Keratinocyte (primary cell): ENCODE results near the gene WNT3. TPM values are rescaled to one million over a fixed set of nuclear protein-coding genes. Genes with fewer than 3 reads are reported as not detected.

ENCODE experiments used
- DNase-seq: peaks from one replicate; pipeline ENCODE4 v3.0.0-alpha.2; 2011; ENCODE audit warnings: low read depth, missing footprints, low spot score
- FAIRE-seq: peaks from 2 replicates; lab custom pipeline; 2011; peaks lifted over from hg19 to GRCh38; lab: Jason Lieb, UNC
- H2AFZ ChIP-seq: 2 replicates; pipeline ENCODE4 v1.6.0; 2012; ENCODE audit warnings: low read length, control low read depth, inconsistent platforms; ENCODE audit not compliant: control insufficient read depth
- H3K27ac ChIP-seq: 2 replicates; pipeline ENCODE4 v1.5.1; 2011; ENCODE audit warnings: low read length; ENCODE audit not compliant: control insufficient read depth, insufficient read depth
- H3K27me3 ChIP-seq: 3 replicates; pipeline ENCODE4 v1.6.0; 2011; ENCODE audit warnings: low read length; ENCODE audit not compliant: control insufficient read depth, insufficient read depth; ENCODE audit errors: extremely low read depth
- H3K36me3 ChIP-seq, 2 experiments: 2 replicates in 1 of 2; 3 replicates in 1 of 2; pipeline ENCODE4 v1.5.1; 2011; ENCODE audit warnings: low read length in 2 of 2, mild to moderate bottlenecking in 1 of 2; ENCODE audit not compliant: control insufficient read depth in 2 of 2, insufficient read depth in 2 of 2; ENCODE audit errors: extremely low read depth in 1 of 2
- H3K4me1 ChIP-seq: 3 replicates; pipeline ENCODE4 v1.5.1; 2011; ENCODE audit warnings: low read length; ENCODE audit not compliant: control insufficient read depth, insufficient read depth; ENCODE audit errors: extremely low read depth
- H3K4me2 ChIP-seq: 3 replicates; pipeline ENCODE4 v1.6.0; 2011; ENCODE audit warnings: low read depth, low read length; ENCODE audit not compliant: control insufficient read depth, insufficient read depth; ENCODE audit errors: extremely low read depth
- H3K4me3 ChIP-seq, 3 experiments: fragments of 200-600 bp in 1 of 3; sonication (generic) in 1 of 3; 2 replicates in 2 of 3; 3 replicates in 1 of 3; pipeline ENCODE4 v1.5.1; 2011 to 2016; ENCODE audit warnings: low read length in 3 of 3, mild to moderate bottlenecking in 3 of 3, control low read depth in 2 of 3, inconsistent platforms in 1 of 3, low read depth in 1 of 3, mixed read lengths in 1 of 3, mixed run types in 1 of 3, moderate library complexity in 1 of 3; ENCODE audit not compliant: control insufficient read depth in 2 of 3, insufficient read depth in 2 of 3; ENCODE audit errors: extremely low read depth in 1 of 3
- H3K79me2 ChIP-seq: 2 replicates; pipeline ENCODE4 v1.6.0; 2012; ENCODE audit warnings: low read length; ENCODE audit not compliant: control insufficient read depth, insufficient read depth
- H3K9ac ChIP-seq: 3 replicates; pipeline ENCODE4 v1.6.0; 2011; ENCODE audit warnings: low read length; ENCODE audit not compliant: control insufficient read depth, insufficient read depth; ENCODE audit errors: extremely low read depth
- H3K9me1 ChIP-seq: 3 replicates; pipeline ENCODE4 v1.6.0; 2011; ENCODE audit warnings: low read length; ENCODE audit not compliant: control insufficient read depth, insufficient read depth; ENCODE audit errors: extremely low read depth
- H3K9me3 ChIP-seq: 2 replicates; pipeline ENCODE4 v1.5.1; 2012; ENCODE audit warnings: low read depth, low read length; ENCODE audit not compliant: control insufficient read depth
- H4K20me1 ChIP-seq: 3 replicates; pipeline ENCODE4 v1.6.0; 2011; ENCODE audit warnings: low read length; ENCODE audit not compliant: control insufficient read depth, insufficient read depth; ENCODE audit errors: extremely low read depth
- EZH2 ChIP-seq: IDR thresholded peaks from one replicate; pipeline ENCODE4 v1.6.1; 2012; ENCODE audit warnings: inconsistent platforms, mild to moderate bottlenecking, low read length, moderate library complexity
- dilution Hi-C: fragments of 300-500 bp; cut with MboI; formaldehyde crosslinking; loops from one replicate; pipeline ENCODE4 v1.7.0; 2020; ENCODE audit warnings: low sequenced_read_pairs; ENCODE audit not compliant: extremely low pct_ligation_motif_present
- polyA plus RNA-seq, 5 experiments: library from polyadenylated mRNA; depleted of rRNA in 3 of 5; stranded (reverse) in 3 of 5; stranded (forward) in 1 of 5; unstranded in 1 of 5; fragments of >200 nt; gene quantifications; 1 replicate in 1 of 5; 2 replicates in 3 of 5; 3 replicates in 1 of 5; pipeline versions ENCODE4 v1.2.1 to v1.2.3, GENCODE V29; 2011 to 2012; ENCODE audit warnings: missing spikeins in 2 of 5, low read depth in 1 of 5, low replicate concordance in 1 of 5
- TF ChIP-seq, protein P1 (sequence below), 3 experiments: IDR thresholded peaks in 1 of 3; conservative IDR thresholded peaks in 1 of 3; optimal IDR thresholded peaks in 1 of 3; 2 replicates in 2 of 3; 3 replicates in 1 of 3; pipeline versions ENCODE3 to v1.5.1; 2011; ENCODE audit warnings: low read length in 3 of 3, mild to moderate bottlenecking in 3 of 3, moderate library complexity in 2 of 3, control low read depth in 1 of 3, inconsistent platforms in 1 of 3; ENCODE audit not compliant: insufficient read depth in 2 of 3; ENCODE audit errors: extremely low read depth in 1 of 3

Gene WNT3
- polyA plus RNA-seq, 1 donor (not counting 4 experiments of a cell fraction or from before 2014, with no cell fraction given) = 1.9 TPM

DNA sequence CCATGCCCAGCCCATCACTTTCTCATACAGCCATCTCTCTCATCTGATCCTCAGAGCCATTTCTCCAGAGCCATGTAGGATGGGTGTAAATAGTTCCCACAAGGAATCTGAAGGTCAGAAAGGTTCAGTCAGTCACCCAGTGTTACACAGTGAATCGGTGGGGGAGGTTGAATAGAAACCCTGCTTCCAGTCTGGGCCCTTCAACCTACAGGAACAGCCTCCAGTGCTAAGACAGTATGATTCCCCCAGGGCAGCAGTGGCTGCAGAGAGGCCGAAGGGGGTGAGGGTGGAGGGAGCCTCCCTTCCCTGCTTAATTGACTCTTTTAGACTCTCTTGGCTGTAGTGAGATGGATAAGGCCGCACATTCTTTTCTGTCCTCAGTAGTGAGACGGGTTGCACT is 36.5 kb upstream of the WNT3 start:
- H3K4me1 ChIP-seq = no peaks in the 10 kb centered on the region
- H3K36me3 ChIP-seq = no peaks in the 10 kb centered on the region
- H3K27ac ChIP-seq = no peak overlapping the region
- no peak overlapping the region for H3K4me3 ChIP-seq
- H3K4me2 ChIP-seq = no peak overlapping the region
- TF ChIP-seq EZH2 = no peak
- TF ChIP-seq, protein P1, sequence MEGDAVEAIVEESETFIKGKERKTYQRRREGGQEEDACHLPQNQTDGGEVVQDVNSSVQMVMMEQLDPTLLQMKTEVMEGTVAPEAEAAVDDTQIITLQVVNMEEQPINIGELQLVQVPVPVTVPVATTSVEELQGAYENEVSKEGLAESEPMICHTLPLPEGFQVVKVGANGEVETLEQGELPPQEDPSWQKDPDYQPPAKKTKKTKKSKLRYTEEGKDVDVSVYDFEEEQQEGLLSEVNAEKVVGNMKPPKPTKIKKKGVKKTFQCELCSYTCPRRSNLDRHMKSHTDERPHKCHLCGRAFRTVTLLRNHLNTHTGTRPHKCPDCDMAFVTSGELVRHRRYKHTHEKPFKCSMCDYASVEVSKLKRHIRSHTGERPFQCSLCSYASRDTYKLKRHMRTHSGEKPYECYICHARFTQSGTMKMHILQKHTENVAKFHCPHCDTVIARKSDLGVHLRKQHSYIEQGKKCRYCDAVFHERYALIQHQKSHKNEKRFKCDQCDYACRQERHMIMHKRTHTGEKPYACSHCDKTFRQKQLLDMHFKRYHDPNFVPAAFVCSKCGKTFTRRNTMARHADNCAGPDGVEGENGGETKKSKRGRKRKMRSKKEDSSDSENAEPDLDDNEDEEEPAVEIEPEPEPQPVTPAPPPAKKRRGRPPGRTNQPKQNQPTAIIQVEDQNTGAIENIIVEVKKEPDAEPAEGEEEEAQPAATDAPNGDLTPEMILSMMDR (optimal IDR thresholded peaks at IDR 0.05 in 1 of 3, IDR thresholded peaks at IDR 0.05 in 1 of 3, conservative IDR thresholded peaks at IDR 0.05 in 1 of 3; ENCODE audit: extremely low read depth in 1 of 3, insufficient read depth in 2 of 3, low read length in 3 of 3) = no peak
- dilution Hi-C loops = no loop called here
- FAIRE-seq = no peak
- peaks cover 2% of the 10 kb centered on the region for H4K20me1 ChIP-seq
- H3K27me3 ChIP-seq = peaks cover 30% of the 10 kb centered on the region
- DNase-seq = no peak
- H3K79me2 ChIP-seq = no peaks in the 10 kb centered on the region
- H3K9me1 ChIP-seq = no peaks in the 10 kb centered on the region
- no peak overlapping the region for H2AFZ ChIP-seq
- no peaks in the 10 kb centered on the region for H3K9me3 ChIP-seq
- H3K9ac ChIP-seq = no peak overlapping the region

DNA sequence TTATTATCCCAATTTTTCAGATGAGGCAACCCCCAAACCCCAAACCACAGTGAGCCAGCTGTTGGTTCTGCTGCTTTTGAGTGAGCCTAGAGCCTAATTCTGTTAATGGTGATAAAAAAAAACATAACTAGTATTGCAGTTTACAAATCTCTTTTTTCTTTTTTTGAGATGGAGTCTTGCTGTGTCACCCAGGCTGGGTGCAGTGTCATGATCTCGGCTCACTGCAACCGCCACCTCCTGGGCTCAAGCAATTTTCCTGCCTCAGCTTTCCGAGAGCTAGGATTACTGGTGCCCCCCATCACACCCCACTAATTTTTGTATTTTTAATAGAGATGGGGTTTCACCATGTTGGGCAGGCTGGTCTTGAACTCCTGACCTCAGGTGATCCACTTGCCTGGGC is 36.0 kb upstream of the WNT3 start:
- H3K4me2 ChIP-seq = no peak overlapping the region
- dilution Hi-C loops = no loop called here
- no peak for TF ChIP-seq EZH2
- TF ChIP-seq, protein P1 (optimal IDR thresholded peaks at IDR 0.05 in 1 of 3, IDR thresholded peaks at IDR 0.05 in 1 of 3, conservative IDR thresholded peaks at IDR 0.05 in 1 of 3; ENCODE audit: extremely low read depth in 1 of 3, insufficient read depth in 2 of 3, low read length in 3 of 3) = no peak
- no peak overlapping the region for H3K4me3 ChIP-seq
- FAIRE-seq (no peak), DNase-seq (no peak)
- H3K9me3 ChIP-seq = no peaks in the 10 kb centered on the region
- no peak overlapping the region for H3K9ac ChIP-seq
- H3K79me2 ChIP-seq = no peaks in the 10 kb centered on the region
- peaks cover 33% of the 10 kb centered on the region for H3K27me3 ChIP-seq
- no peaks in the 10 kb centered on the region for H3K9me1 ChIP-seq
- H3K4me1 ChIP-seq = no peaks in the 10 kb centered on the region
- no peaks in the 10 kb centered on the region for H3K36me3 ChIP-seq
- H3K27ac ChIP-seq = no peak overlapping the region
- no peak overlapping the region for H2AFZ ChIP-seq
- H4K20me1 ChIP-seq = peaks cover 2% of the 10 kb centered on the region
